HepG2 (cell line): ENCODE data around the gene GGA1. TPM values are rescaled to one million over a fixed set of nuclear protein-coding genes. Genes with fewer than 3 reads are reported as not detected.
A peak's percentile ranks its signal among the peaks of the same experiment; 100 is the strongest.

ENCODE experiments used
- FOXP1 ChIP-seq, 2 experiments: fragments of 450-650 bp in 1 of 2; IDR thresholded peaks; 2 replicates each; pipeline ENCODE4 v1.6.1; 2017 to 2018; ENCODE audit warnings: antibody characterized with exemption in 1 of 2
- PHF5A ChIP-seq: IDR thresholded peaks from one replicate; pipeline ENCODE4 v1.6.1; 2018; ENCODE audit warnings: low read depth, missing genetic modification reagents; ENCODE audit not compliant: unreplicated experiment
- RFX5 ChIP-seq: IDR thresholded peaks from 2 replicates; pipeline ENCODE4 v1.6.1; 2011; ENCODE audit warnings: low read depth, low read length, improper control_type of control experiment
- SIN3B ChIP-seq: fragments of 150-350 bp; IDR thresholded peaks from 2 replicates; pipeline ENCODE4 v1.6.1; 2014; ENCODE audit warnings: low read length
- U2AF1 ChIP-seq: fragments of 200-400 bp; formaldehyde crosslinking; optimal IDR thresholded peaks from 2 replicates; pipeline ENCODE3; 2017; ENCODE audit warnings: mild to moderate bottlenecking, low read depth, low read length
- ZNF7 ChIP-seq: IDR thresholded peaks from 2 replicates; pipeline ENCODE4 v1.6.1; 2016; ENCODE audit warnings: missing biosample characterization, missing genetic modification reagents
- polyA plus RNA-seq, 8 experiments: library from polyadenylated mRNA; depleted of rRNA in 3 of 8; stranded (reverse) in 7 of 8; unstranded in 1 of 8; fragments of >200 nt; fragmentation: Illumina TruSeq in 4 of 8; extraction: Trizol in 4 of 8; gene quantifications; 2 replicates each; pipeline versions ENCODE4 v1.2.1 to v1.2.3, GENCODE V29; 2011 to 2016; ENCODE audit warnings: low read depth in 4 of 8, missing spikeins in 1 of 8, mixed read lengths in 1 of 8; ENCODE audit not compliant: insufficient read depth in 1 of 8
- total RNA-seq, 5 experiments: library from RNA; depleted of rRNA; stranded (reverse); fragments of >200 nt; fragmentation: Illumina TruSeq; extraction: Trizol; gene quantifications; 2 replicates each; pipeline ENCODE4 v1.2.3, GENCODE V29; 2016; ENCODE audit warnings: low read depth in 1 of 5
- TF ChIP-seq, protein P1 (sequence below): sonication (generic); formaldehyde crosslinking; IDR thresholded peaks from 2 replicates; pipeline ENCODE4 v1.5.0; 2020; ENCODE audit warnings: missing genetic modification reagents, mild to moderate bottlenecking, borderline replicate concordance
- TF ChIP-seq, protein P2 (sequence below): sonication (generic); formaldehyde crosslinking; IDR thresholded peaks from 2 replicates; pipeline ENCODE4 v1.4.0; 2020; ENCODE audit warnings: low read depth, mild to moderate bottlenecking, missing genetic modification reagents
- TF ChIP-seq, protein P3 (sequence below): sonication (generic); formaldehyde crosslinking; IDR thresholded peaks from 2 replicates; pipeline ENCODE4 v1.4.0; 2020; ENCODE audit warnings: missing genetic modification reagents
- TF ChIP-seq, protein P4 (sequence below): sonication (generic); formaldehyde crosslinking; IDR thresholded peaks from 2 replicates; pipeline ENCODE4 v1.4.0; 2020; ENCODE audit warnings: missing genetic modification reagents, borderline replicate concordance
- TF ChIP-seq, protein P5 (sequence below), 2 experiments: sonication (generic) in 1 of 2; formaldehyde crosslinking in 1 of 2; IDR thresholded peaks; 2 replicates each; pipeline versions ENCODE4 v1.6.1 to v1.9.0; 2014 to 2022; ENCODE audit warnings: antibody characterized with exemption in 1 of 2, borderline replicate concordance in 1 of 2, inconsistent platforms in 1 of 2, low read depth in 1 of 2, missing genetic modification reagents in 1 of 2

The GGA1 gene
- total and polyA plus RNA-seq, 2 of the 13 experiments (the other 11 are each of a cell fraction or from before 2014, with no cell fraction given), result 29.1 to 87.2 TPM

DNA sequence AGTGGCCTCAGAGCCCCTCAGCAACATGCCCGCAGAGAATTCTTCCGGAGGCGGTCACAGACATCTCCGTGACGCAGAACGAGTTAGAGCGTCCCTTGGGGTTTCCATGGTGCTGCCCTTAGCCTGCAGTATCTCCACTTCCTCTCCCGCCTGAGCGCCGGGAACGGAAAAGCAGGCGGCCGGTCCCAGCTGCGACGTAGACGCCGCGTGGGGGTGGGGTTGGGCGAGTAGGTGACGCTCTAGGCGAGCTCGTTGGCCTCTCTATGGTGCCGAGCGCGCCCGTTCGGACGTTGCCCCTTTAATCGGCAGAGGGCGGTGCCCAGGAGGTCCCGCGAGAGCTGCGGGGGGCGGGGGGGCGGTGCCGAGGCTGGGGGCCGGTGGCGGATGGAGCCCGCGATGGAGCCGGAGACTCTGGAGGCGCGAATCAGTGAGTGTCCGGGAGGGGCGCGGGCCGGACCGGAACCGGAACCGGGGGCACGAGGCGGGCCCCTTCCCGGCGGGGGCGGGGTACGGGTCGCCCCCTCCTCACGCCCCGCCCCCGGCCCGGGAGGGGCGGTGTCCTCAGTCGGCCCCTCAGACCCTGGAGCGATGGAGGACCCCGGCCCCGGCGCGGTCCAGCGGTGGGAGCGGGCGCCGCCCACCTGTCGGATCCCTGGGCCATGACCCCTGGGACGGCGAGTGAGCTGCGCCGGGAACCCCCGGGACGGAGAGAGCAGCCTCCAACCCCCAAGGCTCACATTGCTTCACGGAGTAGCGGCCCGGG, at the start of gene GGA1 (continued):
- TF ChIP-seq, protein P1, sequence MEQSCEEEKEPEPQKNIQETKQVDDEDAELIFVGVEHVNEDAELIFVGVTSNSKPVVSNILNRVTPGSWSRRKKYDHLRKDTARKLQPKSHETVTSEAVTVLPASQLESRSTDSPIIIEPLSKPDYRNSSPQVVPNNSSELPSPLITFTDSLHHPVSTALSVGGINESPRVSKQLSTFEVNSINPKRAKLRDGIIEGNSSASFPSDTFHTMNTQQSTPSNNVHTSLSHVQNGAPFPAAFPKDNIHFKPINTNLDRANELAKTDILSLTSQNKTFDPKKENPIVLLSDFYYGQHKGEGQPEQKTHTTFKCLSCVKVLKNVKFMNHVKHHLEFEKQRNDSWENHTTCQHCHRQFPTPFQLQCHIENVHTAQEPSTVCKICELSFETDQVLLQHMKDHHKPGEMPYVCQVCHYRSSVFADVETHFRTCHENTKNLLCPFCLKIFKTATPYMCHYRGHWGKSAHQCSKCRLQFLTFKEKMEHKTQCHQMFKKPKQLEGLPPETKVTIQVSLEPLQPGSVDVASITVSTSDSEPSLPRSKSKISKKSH (CRISPR knock-in tag), result no peak
- TF ChIP-seq PHF5A (CRISPR knock-in tag) (peak; percentile 46), SIN3B (no peak), RFX5 (no peak), U2AF1 (peak; percentile 56), FOXP1 (IDR thresholded peaks at IDR 0.05) (no peak), FOXP1 (CRISPR knock-in tag; IDR thresholded peaks at IDR 0.05) (no peak), ZNF7 (CRISPR knock-in tag) (no peak)
- TF ChIP-seq, protein P2, sequence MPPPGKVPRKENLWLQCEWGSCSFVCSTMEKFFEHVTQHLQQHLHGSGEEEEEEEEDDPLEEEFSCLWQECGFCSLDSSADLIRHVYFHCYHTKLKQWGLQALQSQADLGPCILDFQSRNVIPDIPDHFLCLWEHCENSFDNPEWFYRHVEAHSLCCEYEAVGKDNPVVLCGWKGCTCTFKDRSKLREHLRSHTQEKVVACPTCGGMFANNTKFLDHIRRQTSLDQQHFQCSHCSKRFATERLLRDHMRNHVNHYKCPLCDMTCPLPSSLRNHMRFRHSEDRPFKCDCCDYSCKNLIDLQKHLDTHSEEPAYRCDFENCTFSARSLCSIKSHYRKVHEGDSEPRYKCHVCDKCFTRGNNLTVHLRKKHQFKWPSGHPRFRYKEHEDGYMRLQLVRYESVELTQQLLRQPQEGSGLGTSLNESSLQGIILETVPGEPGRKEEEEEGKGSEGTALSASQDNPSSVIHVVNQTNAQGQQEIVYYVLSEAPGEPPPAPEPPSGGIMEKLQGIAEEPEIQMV (CRISPR knock-in tag), result peak; percentile 63; the same call in 1 of the 2 replicates
- TF ChIP-seq, protein P3, sequence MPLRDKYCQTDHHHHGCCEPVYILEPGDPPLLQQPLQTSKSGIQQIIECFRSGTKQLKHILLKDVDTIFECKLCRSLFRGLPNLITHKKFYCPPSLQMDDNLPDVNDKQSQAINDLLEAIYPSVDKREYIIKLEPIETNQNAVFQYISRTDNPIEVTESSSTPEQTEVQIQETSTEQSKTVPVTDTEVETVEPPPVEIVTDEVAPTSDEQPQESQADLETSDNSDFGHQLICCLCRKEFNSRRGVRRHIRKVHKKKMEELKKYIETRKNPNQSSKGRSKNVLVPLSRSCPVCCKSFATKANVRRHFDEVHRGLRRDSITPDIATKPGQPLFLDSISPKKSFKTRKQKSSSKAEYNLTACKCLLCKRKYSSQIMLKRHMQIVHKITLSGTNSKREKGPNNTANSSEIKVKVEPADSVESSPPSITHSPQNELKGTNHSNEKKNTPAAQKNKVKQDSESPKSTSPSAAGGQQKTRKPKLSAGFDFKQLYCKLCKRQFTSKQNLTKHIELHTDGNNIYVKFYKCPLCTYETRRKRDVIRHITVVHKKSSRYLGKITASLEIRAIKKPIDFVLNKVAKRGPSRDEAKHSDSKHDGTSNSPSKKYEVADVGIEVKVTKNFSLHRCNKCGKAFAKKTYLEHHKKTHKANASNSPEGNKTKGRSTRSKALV (CRISPR knock-in tag), result 0 out of 2 replicates have a peak, but pooled peaks have one; percentile 15
- TF ChIP-seq, protein P4, sequence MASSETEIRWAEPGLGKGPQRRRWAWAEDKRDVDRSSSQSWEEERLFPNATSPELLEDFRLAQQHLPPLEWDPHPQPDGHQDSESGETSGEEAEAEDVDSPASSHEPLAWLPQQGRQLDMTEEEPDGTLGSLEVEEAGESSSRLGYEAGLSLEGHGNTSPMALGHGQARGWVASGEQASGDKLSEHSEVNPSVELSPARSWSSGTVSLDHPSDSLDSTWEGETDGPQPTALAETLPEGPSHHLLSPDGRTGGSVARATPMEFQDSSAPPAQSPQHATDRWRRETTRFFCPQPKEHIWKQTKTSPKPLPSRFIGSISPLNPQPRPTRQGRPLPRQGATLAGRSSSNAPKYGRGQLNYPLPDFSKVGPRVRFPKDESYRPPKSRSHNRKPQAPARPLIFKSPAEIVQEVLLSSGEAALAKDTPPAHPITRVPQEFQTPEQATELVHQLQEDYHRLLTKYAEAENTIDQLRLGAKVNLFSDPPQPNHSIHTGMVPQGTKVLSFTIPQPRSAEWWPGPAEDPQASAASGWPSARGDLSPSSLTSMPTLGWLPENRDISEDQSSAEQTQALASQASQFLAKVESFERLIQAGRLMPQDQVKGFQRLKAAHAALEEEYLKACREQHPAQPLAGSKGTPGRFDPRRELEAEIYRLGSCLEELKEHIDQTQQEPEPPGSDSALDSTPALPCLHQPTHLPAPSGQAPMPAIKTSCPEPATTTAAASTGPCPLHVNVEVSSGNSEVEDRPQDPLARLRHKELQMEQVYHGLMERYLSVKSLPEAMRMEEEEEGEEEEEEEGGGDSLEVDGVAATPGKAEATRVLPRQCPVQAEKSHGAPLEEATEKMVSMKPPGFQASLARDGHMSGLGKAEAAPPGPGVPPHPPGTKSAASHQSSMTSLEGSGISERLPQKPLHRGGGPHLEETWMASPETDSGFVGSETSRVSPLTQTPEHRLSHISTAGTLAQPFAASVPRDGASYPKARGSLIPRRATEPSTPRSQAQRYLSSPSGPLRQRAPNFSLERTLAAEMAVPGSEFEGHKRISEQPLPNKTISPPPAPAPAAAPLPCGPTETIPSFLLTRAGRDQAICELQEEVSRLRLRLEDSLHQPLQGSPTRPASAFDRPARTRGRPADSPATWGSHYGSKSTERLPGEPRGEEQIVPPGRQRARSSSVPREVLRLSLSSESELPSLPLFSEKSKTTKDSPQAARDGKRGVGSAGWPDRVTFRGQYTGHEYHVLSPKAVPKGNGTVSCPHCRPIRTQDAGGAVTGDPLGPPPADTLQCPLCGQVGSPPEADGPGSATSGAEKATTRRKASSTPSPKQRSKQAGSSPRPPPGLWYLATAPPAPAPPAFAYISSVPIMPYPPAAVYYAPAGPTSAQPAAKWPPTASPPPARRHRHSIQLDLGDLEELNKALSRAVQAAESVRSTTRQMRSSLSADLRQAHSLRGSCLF (CRISPR knock-in tag), result no peak
- TF ChIP-seq, protein P5, sequence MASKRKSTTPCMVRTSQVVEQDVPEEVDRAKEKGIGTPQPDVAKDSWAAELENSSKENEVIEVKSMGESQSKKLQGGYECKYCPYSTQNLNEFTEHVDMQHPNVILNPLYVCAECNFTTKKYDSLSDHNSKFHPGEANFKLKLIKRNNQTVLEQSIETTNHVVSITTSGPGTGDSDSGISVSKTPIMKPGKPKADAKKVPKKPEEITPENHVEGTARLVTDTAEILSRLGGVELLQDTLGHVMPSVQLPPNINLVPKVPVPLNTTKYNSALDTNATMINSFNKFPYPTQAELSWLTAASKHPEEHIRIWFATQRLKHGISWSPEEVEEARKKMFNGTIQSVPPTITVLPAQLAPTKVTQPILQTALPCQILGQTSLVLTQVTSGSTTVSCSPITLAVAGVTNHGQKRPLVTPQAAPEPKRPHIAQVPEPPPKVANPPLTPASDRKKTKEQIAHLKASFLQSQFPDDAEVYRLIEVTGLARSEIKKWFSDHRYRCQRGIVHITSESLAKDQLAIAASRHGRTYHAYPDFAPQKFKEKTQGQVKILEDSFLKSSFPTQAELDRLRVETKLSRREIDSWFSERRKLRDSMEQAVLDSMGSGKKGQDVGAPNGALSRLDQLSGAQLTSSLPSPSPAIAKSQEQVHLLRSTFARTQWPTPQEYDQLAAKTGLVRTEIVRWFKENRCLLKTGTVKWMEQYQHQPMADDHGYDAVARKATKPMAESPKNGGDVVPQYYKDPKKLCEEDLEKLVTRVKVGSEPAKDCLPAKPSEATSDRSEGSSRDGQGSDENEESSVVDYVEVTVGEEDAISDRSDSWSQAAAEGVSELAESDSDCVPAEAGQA (IDR thresholded peaks at IDR 0.05; ENCODE audit: low read depth), result peak; percentile 91
- TF ChIP-seq, protein P5 (CRISPR knock-in tag; IDR thresholded peaks at IDR 0.05; ENCODE audit: borderline replicate concordance), result no peak
